ENCODE measurements around the gene EMC6.
"Not testable (repeated sequence)": the region's sequence is repeated elsewhere in the genome, so short reads cannot be mapped to it uniquely, and the experiment has no call there.

Gene EMC6

DNA sequence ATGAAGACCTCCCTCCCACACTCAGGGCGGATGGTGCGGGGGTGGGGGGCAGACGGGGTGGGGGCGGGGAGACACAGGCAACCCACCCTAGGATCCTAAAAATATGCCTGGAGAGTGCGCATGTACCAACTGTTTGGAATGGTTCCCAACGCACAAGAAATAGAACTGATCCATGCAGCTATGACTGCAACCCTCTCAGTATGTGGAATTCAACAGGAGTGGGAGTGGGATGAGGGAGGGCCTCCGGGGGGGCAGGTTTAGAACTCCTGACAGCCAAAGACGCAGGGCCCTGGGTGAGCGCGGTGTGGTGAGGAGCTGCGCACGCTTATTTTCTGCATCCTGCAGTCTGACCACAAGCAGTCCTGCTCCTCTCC, 28.5 kb downstream of the EMC6 start:
- no peaks in the 10 kb centered on the region for H3K36me3 ChIP-seq (ENCODE audit: insufficient read depth, low read length)
- no peaks in the 10 kb centered on the region for H3K9me3 ChIP-seq (ENCODE audit: control insufficient read depth, insufficient read depth, low read length)
- peaks cover 3% of the 10 kb centered on the region; the same call in 1 of the 2 replicates for H3K4me1 ChIP-seq (ENCODE audit: insufficient read depth, low read length)
- no peak overlapping the region for H3K9ac ChIP-seq (ENCODE audit: low read depth, low read length)

DNA sequence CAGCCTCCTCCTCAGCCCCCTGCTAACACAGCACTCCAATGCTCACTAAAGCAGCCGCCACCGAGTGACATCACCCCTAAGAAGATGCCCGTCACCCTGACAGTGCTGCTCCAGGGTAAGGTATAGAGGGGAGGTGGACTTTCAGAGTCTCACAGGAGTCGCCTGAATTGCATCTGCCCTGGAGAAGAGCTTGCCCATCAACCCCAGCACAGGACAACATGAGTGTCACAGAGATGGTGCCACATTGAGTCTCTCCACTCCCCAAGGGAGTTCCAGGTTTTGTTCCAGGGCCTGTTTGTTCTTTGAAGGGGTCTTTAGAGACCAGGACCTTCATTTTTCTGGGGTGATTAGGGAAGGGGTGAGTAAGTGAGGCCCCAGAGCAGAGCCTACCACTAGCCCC, 29.5 kb downstream of the EMC6 start:
- no peaks in the 10 kb centered on the region for H3K36me3 ChIP-seq (ENCODE audit: insufficient read depth, low read length)
- no peaks in the 10 kb centered on the region for H3K9me3 ChIP-seq (ENCODE audit: control insufficient read depth, insufficient read depth, low read length)
- peaks cover 3% of the 10 kb centered on the region; the same call in 1 of the 2 replicates for H3K4me1 ChIP-seq (ENCODE audit: insufficient read depth, low read length)
- no peak overlapping the region for H3K9ac ChIP-seq (ENCODE audit: low read depth, low read length)

DNA sequence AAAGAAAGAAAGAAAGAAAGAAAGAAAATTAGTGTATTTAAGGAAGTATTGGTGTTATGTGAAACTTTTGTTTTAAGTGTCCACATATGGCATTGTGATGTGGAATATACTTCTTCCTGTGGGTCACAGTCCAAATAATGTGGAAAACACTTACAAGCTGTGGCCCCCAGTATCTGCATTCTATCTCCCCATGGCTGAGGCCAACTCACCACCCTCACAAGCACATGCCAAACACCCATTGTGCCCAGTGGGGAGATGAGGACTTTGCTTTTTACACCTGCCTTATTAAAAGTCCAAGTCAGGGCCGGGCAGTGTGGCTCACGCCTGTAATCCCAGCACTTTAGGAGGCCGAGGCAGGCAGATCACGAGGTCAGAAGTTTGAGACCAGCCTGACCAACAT, 31.3 kb downstream of the EMC6 start:
- Histone ChIP-seq H3K9ac (ENCODE audit: low read depth, low read length) (no peak overlapping the region), H3K4me1 (ENCODE audit: insufficient read depth, low read length) (no peaks in the 10 kb centered on the region; the same call in 1 of the 2 replicates), H3K36me3 (ENCODE audit: insufficient read depth, low read length) (no peaks in the 10 kb centered on the region), H3K9me3 (ENCODE audit: control insufficient read depth, insufficient read depth, low read length) (no peaks in the 10 kb centered on the region)

DNA sequence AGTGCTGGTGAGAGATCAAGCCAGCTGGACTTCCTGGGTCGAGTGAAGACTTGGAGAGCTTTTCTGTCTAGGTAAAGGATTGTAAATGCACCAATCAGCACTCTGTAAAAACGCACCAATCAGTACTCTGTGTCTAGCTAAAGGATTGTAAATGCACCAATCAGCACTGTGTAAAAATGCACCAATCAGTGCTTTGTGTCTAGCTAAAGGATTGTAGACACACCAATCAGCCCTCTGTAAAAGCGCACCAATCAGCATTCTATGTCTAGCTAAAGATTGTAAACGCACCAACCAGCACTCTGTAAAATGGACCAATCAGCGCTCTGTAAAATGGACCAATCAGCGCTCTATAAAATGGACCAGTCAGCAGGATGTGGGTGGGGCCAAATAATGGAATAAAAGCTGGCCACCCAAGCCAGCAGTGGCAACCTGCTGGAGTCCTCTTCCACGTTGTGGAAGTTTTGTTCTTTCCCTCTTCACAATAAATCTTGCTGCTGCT, 33.5 kb downstream of the EMC6 start:
- not testable (repeated sequence) for H3K9me3 ChIP-seq (ENCODE audit: control insufficient read depth, insufficient read depth, low read length); H3K4me1 ChIP-seq (ENCODE audit: insufficient read depth, low read length); H3K9ac ChIP-seq (ENCODE audit: low read depth, low read length); H3K36me3 ChIP-seq (ENCODE audit: insufficient read depth, low read length)

DNA sequence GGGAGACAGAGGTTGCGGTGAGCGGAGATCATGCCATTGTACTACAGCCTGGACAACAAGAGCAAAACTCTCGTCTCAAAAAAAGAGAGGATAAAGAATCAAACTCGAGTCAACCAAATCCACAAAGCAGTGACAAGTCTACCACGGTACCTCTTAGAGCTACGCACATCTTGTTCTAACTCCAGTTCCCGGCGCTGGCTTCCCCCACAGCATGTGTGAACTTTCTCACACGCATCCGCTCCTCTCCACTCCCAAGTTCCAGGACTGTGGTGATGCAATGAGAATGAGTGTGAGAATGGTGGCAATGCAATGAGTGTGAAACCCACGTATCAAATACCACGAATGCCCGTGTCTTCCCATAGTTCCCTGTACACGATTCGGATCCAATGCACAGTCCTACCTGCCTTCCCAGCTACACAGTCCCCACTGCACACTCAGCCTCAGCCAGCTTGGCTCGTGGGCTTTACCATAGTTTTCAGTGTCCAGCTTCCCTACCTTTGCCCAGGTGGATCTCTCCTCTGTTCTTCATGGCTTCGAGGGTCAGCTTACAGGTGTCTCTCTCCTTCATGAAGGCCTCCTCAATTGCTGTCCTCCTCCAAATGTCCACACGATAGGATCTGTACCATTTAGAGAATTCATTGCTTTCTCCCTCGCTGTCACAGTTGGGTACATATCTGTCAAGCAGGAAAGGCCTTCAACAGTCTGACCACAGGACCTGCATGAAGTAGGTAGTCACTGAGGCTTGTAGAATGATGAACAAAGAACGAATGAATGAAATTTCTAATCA, 36.5 kb downstream of the EMC6 start:
- Histone ChIP-seq H3K9me3 (ENCODE audit: control insufficient read depth, insufficient read depth, low read length) (no peaks in the 10 kb centered on the region), H3K4me1 (ENCODE audit: insufficient read depth, low read length) (no peaks in the 10 kb centered on the region; the same call in 1 of the 2 replicates), H3K9ac (ENCODE audit: low read depth, low read length) (no peak overlapping the region), H3K36me3 (ENCODE audit: insufficient read depth, low read length) (no peaks in the 10 kb centered on the region)

DNA sequence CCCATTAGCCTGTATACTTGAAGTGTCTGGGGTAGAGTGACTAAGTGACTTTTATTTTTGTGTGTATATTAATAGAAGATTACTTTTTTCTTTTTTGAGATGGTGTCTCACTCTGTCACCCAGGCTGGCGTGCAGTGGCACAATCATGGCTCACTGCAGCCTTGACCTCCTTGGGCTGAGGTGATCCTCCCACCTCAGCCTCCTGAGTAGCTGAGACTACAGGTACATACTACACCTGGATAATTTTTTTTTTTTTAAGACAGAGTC, 37.0 kb downstream of the EMC6 start:
- not testable (repeated sequence) for H3K9ac ChIP-seq (ENCODE audit: low read depth, low read length); H3K9me3 ChIP-seq (ENCODE audit: control insufficient read depth, insufficient read depth, low read length)

DNA sequence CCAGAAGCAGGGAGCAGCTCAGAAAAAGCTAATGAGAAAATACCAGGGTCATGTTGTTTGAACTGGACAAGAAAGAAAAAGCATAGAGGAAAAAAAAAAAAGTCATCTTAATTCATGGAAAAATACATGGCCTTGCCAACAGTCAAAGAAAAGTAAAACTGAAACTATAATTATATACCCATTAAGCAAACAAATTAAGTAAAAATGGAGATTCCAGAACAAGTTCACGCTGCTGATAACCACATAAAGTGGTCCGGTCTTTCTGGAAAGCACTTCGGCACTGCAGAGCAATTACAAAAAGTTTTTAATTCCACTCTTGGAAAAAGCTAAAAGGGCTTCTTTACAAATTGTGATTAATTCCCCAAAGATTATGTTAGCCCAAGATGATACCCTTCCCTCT, 39.8 kb downstream of the EMC6 start:
- Histone ChIP-seq H3K36me3 (ENCODE audit: insufficient read depth, low read length) (peaks cover 2% of the 10 kb centered on the region; the same call in 1 of the 2 replicates), H3K9ac (ENCODE audit: low read depth, low read length) (no peak overlapping the region), H3K4me1 (ENCODE audit: insufficient read depth, low read length) (no peaks in the 10 kb centered on the region), H3K9me3 (ENCODE audit: control insufficient read depth, insufficient read depth, low read length) (no peaks in the 10 kb centered on the region)

More for the DNA sequence above, 37.0 kb downstream of the EMC6 start:
- not testable (repeated sequence) for H3K4me1 ChIP-seq (ENCODE audit: insufficient read depth, low read length); H3K36me3 ChIP-seq (ENCODE audit: insufficient read depth, low read length)

DNA sequence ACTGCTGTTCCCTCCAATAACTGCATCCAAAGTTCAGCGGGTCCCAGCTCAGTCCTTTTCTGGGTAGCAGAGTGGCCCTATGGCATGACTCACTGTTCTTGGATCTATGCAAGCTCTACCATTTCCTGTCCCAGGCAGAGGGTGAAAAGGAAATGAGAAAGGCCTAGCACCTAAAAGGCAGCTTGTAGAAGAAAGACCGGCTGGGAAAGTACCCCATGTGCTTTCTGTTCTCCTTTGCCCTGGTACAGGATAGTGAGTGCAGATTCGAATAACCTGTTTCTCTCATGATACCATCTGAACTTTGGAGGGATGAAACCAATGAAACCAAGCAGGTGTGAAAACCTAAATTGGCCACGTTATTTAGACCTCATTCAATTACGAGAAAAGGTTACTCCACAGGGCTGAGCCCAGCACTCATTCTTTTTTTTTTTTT, 42.4 kb downstream of the EMC6 start:
- H3K9me3 ChIP-seq (ENCODE audit: control insufficient read depth, insufficient read depth, low read length) = no peaks in the 10 kb centered on the region
- H3K36me3 ChIP-seq (ENCODE audit: insufficient read depth, low read length) = peaks cover 6% of the 10 kb centered on the region; the same call in 1 of the 2 replicates
- no peak overlapping the region for H3K9ac ChIP-seq (ENCODE audit: low read depth, low read length)
- H3K4me1 ChIP-seq (ENCODE audit: insufficient read depth, low read length) = no peaks in the 10 kb centered on the region

DNA sequence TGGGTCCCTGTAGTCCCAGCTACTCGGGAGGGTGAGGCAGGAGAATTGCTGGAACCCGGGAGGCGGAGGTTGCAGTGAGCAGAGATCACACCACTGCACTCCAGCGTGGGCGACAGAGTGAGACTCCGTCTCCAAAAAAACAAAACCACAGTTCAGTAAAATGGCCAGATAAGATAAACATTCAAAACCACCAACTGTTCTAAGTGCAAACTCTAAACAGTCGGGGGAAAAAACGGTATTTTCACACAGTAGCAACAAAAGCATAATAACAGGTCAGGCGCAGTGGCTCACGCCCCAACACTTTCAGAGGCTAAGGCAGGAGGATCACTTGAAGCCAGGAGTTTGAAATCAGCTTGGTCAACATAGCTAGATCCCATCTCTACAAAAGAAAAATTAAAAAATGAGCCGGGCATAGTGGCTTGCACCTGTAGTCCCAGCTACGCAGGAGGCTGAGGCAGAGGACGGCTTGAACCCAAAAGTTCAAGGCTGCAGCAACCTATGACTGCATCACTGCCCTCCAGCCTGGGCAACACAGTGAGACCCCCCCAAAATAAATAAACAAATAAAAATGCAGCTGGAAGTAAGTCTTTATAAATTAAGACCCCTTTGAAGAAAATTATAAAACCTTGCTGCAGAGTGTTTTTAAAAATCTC, 44.3 kb downstream of the EMC6 start:
- Histone ChIP-seq H3K36me3 (ENCODE audit: insufficient read depth, low read length) (peaks cover 16% of the 10 kb centered on the region), H3K9me3 (ENCODE audit: control insufficient read depth, insufficient read depth, low read length) (no peaks in the 10 kb centered on the region)

DNA sequence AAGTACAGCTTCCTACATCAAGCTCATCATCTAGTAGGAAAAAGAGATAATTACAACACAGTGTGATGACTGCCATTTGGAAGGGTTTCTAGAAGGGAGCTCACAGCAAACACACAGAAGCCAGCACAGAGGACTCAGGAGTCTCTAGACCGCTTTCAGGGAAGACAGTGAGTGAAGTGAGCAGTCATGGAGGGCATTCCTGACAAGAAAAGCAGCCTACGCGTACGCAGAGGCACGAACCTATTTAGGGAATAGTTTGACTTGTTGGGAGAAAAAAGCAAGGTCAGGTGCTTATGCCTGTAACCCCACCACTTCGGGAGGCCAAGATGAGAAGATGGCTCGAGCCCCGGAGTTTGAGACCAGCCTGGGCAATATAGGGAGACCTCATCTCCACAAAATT, 46.7 kb downstream of the EMC6 start:
- peaks cover 19% of the 10 kb centered on the region for H3K36me3 ChIP-seq (ENCODE audit: insufficient read depth, low read length)
- H3K9me3 ChIP-seq (ENCODE audit: control insufficient read depth, insufficient read depth, low read length) = no peaks in the 10 kb centered on the region
- no peaks in the 10 kb centered on the region for H3K4me1 ChIP-seq (ENCODE audit: insufficient read depth, low read length)
- H3K9ac ChIP-seq (ENCODE audit: low read depth, low read length) = no peak overlapping the region

More for the DNA sequence above, 44.3 kb downstream of the EMC6 start:
- H3K4me1 ChIP-seq (ENCODE audit: insufficient read depth, low read length) = no peaks in the 10 kb centered on the region
- H3K9ac ChIP-seq (ENCODE audit: low read depth, low read length) = no peak overlapping the region

DNA sequence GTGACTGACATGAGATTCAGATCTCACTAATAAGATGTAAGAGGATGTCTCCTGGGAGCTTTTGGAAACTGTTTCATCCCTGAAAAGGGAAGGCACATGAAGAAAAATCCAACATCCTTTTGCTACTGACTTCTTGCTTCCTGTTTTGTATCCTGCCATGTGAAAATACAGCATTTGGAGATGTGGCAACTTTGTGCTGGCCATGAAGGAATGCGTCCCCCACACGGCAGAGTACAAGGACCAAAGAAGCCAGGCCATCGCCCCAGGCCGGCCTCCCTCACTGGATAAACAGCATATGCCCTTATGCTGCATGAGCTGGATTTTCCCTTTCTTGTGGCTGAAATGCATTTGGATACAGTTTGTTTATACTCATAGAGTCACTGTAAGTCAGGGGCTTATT, 49.6 kb downstream of the EMC6 start:
- peaks cover 17% of the 10 kb centered on the region for H3K36me3 ChIP-seq (ENCODE audit: insufficient read depth, low read length)
- no peak overlapping the region for H3K9ac ChIP-seq (ENCODE audit: low read depth, low read length)
- H3K9me3 ChIP-seq (ENCODE audit: control insufficient read depth, insufficient read depth, low read length) = no peaks in the 10 kb centered on the region
- peaks cover 3% of the 10 kb centered on the region; the same call in 1 of the 2 replicates for H3K4me1 ChIP-seq (ENCODE audit: insufficient read depth, low read length)

DNA sequence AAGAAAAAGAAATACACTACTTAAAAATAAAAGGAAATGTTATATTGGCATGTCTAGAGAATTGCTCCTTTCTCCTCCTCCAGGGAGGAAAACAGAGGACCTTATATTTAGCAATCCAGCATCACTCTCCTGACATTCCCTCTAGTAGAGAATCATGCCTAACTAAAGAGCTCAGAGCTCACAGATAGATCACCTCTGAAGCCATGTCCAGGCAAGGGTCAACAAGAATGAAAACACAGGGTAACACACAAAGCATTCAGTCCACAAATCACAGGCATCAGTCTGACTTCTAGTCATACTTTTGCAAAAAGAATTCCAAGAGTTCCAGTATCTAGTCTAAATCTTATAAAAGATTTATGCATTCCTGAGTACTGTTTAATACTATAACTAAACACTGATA, 50.7 kb downstream of the EMC6 start:
- Histone ChIP-seq H3K9ac (ENCODE audit: low read depth, low read length) (no peak overlapping the region), H3K36me3 (ENCODE audit: insufficient read depth, low read length) (peaks cover 17% of the 10 kb centered on the region), H3K9me3 (ENCODE audit: control insufficient read depth, insufficient read depth, low read length) (no peaks in the 10 kb centered on the region), H3K4me1 (ENCODE audit: insufficient read depth, low read length) (peaks cover 3% of the 10 kb centered on the region; the same call in 1 of the 2 replicates)

Data from ES-I3 (cell line).